ENCODE data around the gene SPAG16.

SPAG16 gene

DNA sequence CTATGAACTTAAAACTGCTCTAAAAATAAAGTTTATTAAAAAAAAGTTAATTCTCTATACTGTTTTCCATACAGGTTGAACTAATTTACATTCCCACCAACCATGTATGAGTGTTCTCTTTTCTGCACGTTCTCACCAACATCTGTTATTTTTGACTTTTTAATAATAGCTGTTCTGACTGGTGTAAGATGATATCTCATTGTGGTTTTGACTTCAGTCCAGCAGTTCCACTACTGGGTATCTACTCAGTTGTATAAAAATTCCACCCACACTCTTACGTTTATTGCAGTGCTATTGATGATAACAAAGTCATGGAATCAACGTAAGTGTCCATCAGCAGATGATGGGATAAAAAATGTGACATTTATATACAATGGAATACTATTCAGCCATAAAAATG is 33.7 kb downstream of the SPAG16 start:
- TF ChIP-seq ZNF565 (CRISPR knock-in tag; conservative IDR thresholded peaks at IDR 0.05; ENCODE audit: low read depth) (no peak), RARB (CRISPR knock-in tag; IDR thresholded peaks at IDR 0.05) (no peak), ZNF8 (CRISPR knock-in tag; IDR thresholded peaks at IDR 0.05) (no peak), TOX (CRISPR knock-in tag; IDR thresholded peaks at IDR 0.05; ENCODE audit: borderline replicate concordance) (peak; percentile 67; the same call in 1 of the 2 replicates)
- TF ChIP-seq, protein P1, sequence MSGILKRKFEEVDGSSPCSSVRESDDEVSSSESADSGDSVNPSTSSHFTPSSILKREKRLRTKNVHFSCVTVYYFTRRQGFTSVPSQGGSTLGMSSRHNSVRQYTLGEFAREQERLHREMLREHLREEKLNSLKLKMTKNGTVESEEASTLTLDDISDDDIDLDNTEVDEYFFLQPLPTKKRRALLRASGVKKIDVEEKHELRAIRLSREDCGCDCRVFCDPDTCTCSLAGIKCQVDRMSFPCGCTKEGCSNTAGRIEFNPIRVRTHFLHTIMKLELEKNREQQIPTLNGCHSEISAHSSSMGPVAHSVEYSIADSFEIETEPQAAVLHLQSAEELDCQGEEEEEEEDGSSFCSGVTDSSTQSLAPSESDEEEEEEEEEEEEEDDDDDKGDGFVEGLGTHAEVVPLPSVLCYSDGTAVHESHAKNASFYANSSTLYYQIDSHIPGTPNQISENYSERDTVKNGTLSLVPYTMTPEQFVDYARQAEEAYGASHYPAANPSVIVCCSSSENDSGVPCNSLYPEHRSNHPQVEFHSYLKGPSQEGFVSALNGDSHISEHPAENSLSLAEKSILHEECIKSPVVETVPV (CRISPR knock-in tag; IDR thresholded peaks at IDR 0.05), result peak; percentile 49; the same call in 1 of the 2 replicates
- TF ChIP-seq, protein P2, sequence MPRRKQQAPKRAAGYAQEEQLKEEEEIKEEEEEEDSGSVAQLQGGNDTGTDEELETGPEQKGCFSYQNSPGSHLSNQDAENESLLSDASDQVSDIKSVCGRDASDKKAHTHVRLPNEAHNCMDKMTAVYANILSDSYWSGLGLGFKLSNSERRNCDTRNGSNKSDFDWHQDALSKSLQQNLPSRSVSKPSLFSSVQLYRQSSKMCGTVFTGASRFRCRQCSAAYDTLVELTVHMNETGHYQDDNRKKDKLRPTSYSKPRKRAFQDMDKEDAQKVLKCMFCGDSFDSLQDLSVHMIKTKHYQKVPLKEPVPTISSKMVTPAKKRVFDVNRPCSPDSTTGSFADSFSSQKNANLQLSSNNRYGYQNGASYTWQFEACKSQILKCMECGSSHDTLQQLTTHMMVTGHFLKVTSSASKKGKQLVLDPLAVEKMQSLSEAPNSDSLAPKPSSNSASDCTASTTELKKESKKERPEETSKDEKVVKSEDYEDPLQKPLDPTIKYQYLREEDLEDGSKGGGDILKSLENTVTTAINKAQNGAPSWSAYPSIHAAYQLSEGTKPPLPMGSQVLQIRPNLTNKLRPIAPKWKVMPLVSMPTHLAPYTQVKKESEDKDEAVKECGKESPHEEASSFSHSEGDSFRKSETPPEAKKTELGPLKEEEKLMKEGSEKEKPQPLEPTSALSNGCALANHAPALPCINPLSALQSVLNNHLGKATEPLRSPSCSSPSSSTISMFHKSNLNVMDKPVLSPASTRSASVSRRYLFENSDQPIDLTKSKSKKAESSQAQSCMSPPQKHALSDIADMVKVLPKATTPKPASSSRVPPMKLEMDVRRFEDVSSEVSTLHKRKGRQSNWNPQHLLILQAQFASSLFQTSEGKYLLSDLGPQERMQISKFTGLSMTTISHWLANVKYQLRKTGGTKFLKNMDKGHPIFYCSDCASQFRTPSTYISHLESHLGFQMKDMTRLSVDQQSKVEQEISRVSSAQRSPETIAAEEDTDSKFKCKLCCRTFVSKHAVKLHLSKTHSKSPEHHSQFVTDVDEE (CRISPR knock-in tag; IDR thresholded peaks at IDR 0.05), result no peak
- peak; percentile 76 for ATAC-seq

DNA sequence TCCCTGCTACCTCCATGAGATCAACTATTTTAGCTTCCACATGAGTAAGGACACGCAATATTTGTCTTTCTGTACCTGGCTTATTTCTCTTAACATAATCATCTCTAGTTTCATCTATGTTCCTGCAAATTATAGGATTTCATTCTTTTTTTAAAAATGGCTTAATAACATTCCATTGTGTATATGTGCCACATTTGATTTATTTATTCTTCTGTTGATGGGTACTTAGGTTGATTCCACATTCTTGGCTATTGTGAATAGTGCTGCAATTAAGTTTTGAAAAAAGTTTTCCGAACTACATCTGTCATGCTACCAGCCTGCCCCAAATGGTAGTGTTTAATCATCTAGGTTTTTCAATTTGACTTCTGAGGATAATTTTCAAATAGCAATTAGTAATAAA is 36.3 kb downstream of the SPAG16 start:
- ATAC-seq, result peak; percentile 71
- TF ChIP-seq ZC3H10 (CRISPR knock-in tag; IDR thresholded peaks at IDR 0.05) (peak; percentile 74; the same call in 1 of the 2 replicates), SNAI2 (CRISPR knock-in tag; IDR thresholded peaks at IDR 0.05) (no peak), ISL1 (CRISPR knock-in tag; IDR thresholded peaks at IDR 0.05) (peak; percentile 93)

DNA sequence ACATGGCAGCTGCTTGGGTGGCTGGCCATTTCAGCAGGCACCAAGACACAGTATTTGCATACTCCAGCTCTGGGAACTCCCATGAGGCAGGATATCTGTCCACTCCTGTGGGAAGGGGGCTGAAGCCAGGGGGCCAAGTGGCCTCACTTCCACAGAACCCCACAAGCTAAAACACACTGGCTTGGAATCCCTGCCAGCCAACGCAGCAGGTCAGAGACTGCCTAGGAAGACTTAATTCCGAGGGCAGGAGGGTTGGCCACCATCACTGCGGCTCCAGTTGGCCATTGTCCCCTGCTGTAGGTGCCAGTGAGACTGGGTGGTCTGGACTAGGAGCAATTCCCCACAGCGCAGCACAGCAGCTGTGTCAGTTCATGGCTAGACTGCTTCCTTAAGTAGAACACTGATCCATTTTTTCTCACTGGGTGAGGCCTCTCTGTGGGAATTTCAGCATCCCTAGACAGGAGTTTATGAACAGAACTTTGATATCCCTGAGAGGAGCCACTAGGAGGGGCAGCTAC is 52.0 kb downstream of the SPAG16 start:
- no peak for ATAC-seq
- TF ChIP-seq RARB (CRISPR knock-in tag; IDR thresholded peaks at IDR 0.05) (no peak), ISL1 (CRISPR knock-in tag; IDR thresholded peaks at IDR 0.05) (no peak), OSR1 (CRISPR knock-in tag; IDR thresholded peaks at IDR 0.05) (no peak), GLIS3 (CRISPR knock-in tag; IDR thresholded peaks at IDR 0.05) (no peak), ARNTL (CRISPR knock-in tag; IDR thresholded peaks at IDR 0.05; ENCODE audit: borderline replicate concordance, low read depth) (no peak), PPARA (CRISPR knock-in tag; IDR thresholded peaks at IDR 0.05; ENCODE audit: borderline replicate concordance) (no peak)
- TF ChIP-seq, protein P3, sequence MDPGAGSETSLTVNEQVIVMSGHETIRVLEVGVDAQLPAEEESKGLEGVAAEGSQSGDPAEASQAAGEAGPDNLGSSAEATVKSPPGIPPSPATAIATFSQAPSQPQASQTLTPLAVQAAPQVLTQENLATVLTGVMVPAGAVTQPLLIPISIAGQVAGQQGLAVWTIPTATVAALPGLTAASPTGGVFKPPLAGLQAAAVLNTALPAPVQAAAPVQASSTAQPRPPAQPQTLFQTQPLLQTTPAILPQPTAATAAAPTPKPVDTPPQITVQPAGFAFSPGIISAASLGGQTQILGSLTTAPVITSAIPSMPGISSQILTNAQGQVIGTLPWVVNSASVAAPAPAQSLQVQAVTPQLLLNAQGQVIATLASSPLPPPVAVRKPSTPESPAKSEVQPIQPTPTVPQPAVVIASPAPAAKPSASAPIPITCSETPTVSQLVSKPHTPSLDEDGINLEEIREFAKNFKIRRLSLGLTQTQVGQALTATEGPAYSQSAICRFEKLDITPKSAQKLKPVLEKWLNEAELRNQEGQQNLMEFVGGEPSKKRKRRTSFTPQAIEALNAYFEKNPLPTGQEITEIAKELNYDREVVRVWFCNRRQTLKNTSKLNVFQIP (CRISPR knock-in tag; IDR thresholded peaks at IDR 0.05; ENCODE audit: borderline replicate concordance, low read depth), result no peak
- TF ChIP-seq, protein P1 (CRISPR knock-in tag; IDR thresholded peaks at IDR 0.05), result no peak
- TF ChIP-seq, protein P4, sequence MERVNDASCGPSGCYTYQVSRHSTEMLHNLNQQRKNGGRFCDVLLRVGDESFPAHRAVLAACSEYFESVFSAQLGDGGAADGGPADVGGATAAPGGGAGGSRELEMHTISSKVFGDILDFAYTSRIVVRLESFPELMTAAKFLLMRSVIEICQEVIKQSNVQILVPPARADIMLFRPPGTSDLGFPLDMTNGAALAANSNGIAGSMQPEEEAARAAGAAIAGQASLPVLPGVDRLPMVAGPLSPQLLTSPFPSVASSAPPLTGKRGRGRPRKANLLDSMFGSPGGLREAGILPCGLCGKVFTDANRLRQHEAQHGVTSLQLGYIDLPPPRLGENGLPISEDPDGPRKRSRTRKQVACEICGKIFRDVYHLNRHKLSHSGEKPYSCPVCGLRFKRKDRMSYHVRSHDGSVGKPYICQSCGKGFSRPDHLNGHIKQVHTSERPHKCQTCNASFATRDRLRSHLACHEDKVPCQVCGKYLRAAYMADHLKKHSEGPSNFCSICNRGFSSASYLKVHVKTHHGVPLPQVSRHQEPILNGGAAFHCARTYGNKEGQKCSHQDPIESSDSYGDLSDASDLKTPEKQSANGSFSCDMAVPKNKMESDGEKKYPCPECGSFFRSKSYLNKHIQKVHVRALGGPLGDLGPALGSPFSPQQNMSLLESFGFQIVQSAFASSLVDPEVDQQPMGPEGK (CRISPR knock-in tag; IDR thresholded peaks at IDR 0.05; ENCODE audit: borderline replicate concordance), result no peak

DNA sequence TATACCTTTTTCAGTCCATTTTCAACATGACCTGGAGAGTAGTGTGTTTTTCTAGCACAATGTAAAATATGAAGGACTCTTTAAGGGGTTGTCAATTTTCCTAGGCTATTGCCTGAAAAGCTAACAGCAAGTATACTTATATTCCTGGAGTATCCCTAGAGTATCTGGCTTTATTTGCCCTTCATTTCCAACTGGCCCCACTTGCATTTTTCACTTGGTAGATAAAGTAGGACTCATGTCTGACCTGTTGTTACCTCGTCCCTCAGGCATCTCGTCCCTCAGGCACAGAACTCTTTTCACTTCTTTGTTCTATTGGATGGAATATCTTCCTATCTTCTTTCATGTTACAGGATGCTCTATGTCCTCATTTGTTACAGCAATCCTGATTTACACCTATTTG is 69.2 kb downstream of the SPAG16 start:
- ATAC-seq, result no peak
- TF ChIP-seq CSDC2 (CRISPR knock-in tag; IDR thresholded peaks at IDR 0.05), result no peak
- no peak for TF ChIP-seq ZNF565 (CRISPR knock-in tag; conservative IDR thresholded peaks at IDR 0.05; ENCODE audit: low read depth)
- no peak for TF ChIP-seq ISL1 (CRISPR knock-in tag; IDR thresholded peaks at IDR 0.05)
- TF ChIP-seq, protein P3 (CRISPR knock-in tag; IDR thresholded peaks at IDR 0.05; ENCODE audit: borderline replicate concordance, low read depth), result no peak
- TF ChIP-seq PPARA (CRISPR knock-in tag; IDR thresholded peaks at IDR 0.05; ENCODE audit: borderline replicate concordance), result no peak
- TF ChIP-seq OSR1 (CRISPR knock-in tag; IDR thresholded peaks at IDR 0.05), result no peak
- TF ChIP-seq RARB (CRISPR knock-in tag; IDR thresholded peaks at IDR 0.05), result no peak
- TF ChIP-seq TOX (CRISPR knock-in tag; IDR thresholded peaks at IDR 0.05; ENCODE audit: borderline replicate concordance), result no peak
- no peak for TF ChIP-seq GLIS3 (CRISPR knock-in tag; IDR thresholded peaks at IDR 0.05)
